Tibial nerve (tissue), 4 donors: ENCODE data around the gene PRR5.

ENCODE experiments used
- CTCF ChIP-seq, 5 experiments: fragments of 200-600 bp in 3 of 5; fragments of 450-650 bp in 2 of 5; sonication (generic) in 3 of 5; IDR thresholded peaks; one replicate each; pipeline ENCODE4 v1.5.1; 2016 to 2019; ENCODE audit warnings: antibody characterized with exemption in 5 of 5, mild to moderate bottlenecking in 3 of 5, moderate library complexity in 2 of 5
- EP300 ChIP-seq, 2 donors: sonication (generic); formaldehyde crosslinking; IDR thresholded peaks; one replicate each; pipeline ENCODE4 v1.6.1; 2017; ENCODE audit warnings: antibody characterized with exemption in 2 of 2, mild to moderate bottlenecking in 1 of 2
- POLR2A ChIP-seq, 2 donors: fragments of 450-650 bp; IDR thresholded peaks; one replicate each; pipeline ENCODE4 v1.6.1; 2017; ENCODE audit warnings: antibody characterized with exemption in 2 of 2, mild to moderate bottlenecking in 2 of 2, moderate library complexity in 2 of 2

- TF ChIP-seq CTCF (IDR thresholded peaks at IDR 0.05) (no peak), POLR2A (IDR thresholded peaks at IDR 0.05) (no peak), EP300 (IDR thresholded peaks at IDR 0.05) (no peak)
Observed at GRCh38 chr22:44759001-44759400, 57.0 kb downstream of the PRR5 start.
